ENCODE results near the gene ARHGEF6. TPM values are rescaled to one million over a fixed set of nuclear protein-coding genes. Genes with fewer than 3 reads are reported as not detected.

ARHGEF6 gene
- polyA plus RNA-seq, 1 donor from 2014 or later = 1.8 TPM

DNA sequence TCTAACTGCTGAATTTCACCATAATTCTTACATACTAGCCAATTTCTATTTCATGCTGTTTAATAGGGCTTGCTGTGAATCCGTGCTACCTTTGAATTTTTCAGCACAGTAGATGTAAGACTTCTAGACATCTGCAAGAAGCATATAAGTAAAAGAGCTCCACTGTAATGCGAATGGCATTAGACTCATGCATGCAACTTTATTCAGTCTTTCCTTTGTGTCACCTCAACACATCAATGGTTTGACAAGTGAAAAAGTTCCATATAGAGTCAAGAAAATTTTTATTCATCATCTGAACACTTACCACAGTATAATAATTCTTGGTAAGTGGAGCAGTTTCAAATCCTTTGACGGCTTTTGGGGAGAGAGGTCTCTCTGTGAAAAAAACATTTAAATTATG, 48.9 kb downstream of the ARHGEF6 start:
- no peak overlapping the region for H3K4me3 ChIP-seq (ENCODE audit: low read length)
- TF ChIP-seq EP300 (conservative IDR thresholded peaks at IDR 0.05; ENCODE audit: poor library complexity, severe bottlenecking) = no peak
- TF ChIP-seq REST (IDR thresholded peaks at IDR 0.05; ENCODE audit: borderline replicate concordance) = no peak
- TF ChIP-seq CTCF (IDR thresholded peaks at IDR 0.05; ENCODE audit: poor library complexity, severe bottlenecking) = no peak
- TF ChIP-seq TAF1 (IDR thresholded peaks at IDR 0.05; ENCODE audit: low read depth) = no peak
- no peak for TF ChIP-seq SMC3 (conservative IDR thresholded peaks at IDR 0.05; ENCODE audit: poor library complexity)
- no peak for TF ChIP-seq POLR2AphosphoS5 (IDR thresholded peaks at IDR 0.05)
- TF ChIP-seq EZH2 (IDR thresholded peaks at IDR 0.05; ENCODE audit: borderline replicate concordance, insufficient read depth, low read length, poor library complexity, severe bottlenecking) = no peak
- no peak for TF ChIP-seq MXI1 (conservative IDR thresholded peaks at IDR 0.05; ENCODE audit: poor library complexity, severe bottlenecking)
- TF ChIP-seq RAD21 (conservative IDR thresholded peaks at IDR 0.05) = no peak
- no peak overlapping the region for H2AFZ ChIP-seq (ENCODE audit: low read depth, low read length)
- no peaks in the 10 kb centered on the region for H3F3A ChIP-seq (ENCODE audit: insufficient read depth, low read length, poor library complexity, severe bottlenecking)
- H3K9me2 ChIP-seq (ENCODE audit: insufficient read depth, low read length) = no peaks in the 10 kb centered on the region
- no peak overlapping the region for H3K4me2 ChIP-seq (ENCODE audit: low read length)
- H3K27me3 ChIP-seq (ENCODE audit: insufficient read depth, low read depth, low read length) = no peaks in the 10 kb centered on the region
- H3K79me2 ChIP-seq (replicated peaks; ENCODE audit: insufficient read depth, low read length) = no peaks in the 10 kb centered on the region
- H3K27ac ChIP-seq (ENCODE audit: low read length) = no peak overlapping the region
- H3K9me3 ChIP-seq (ENCODE audit: low read length) = no peaks in the 10 kb centered on the region
- no peaks in the 10 kb centered on the region for H3K36me3 ChIP-seq (ENCODE audit: insufficient read depth, low read length)
- no peaks in the 10 kb centered on the region for H4K20me1 ChIP-seq (ENCODE audit: insufficient read depth)
- no peak overlapping the region for H3K9ac ChIP-seq (ENCODE audit: low read length)

GRCh38 chrX:136731207-136731782, 49.4 kb downstream of the ARHGEF6 start:
- Histone ChIP-seq H3K4me3 (ENCODE audit: low read length) (no peak overlapping the region), H3K79me2 (replicated peaks; ENCODE audit: insufficient read depth, low read length) (no peaks in the 10 kb centered on the region), H3K9me2 (ENCODE audit: insufficient read depth, low read length) (no peaks in the 10 kb centered on the region), H3K36me3 (ENCODE audit: insufficient read depth, low read length) (no peaks in the 10 kb centered on the region), H2AFZ (ENCODE audit: low read depth, low read length) (no peak overlapping the region), H3K9ac (ENCODE audit: low read length) (no peak overlapping the region), H3K27ac (ENCODE audit: low read length) (no peak overlapping the region), H3K9me3 (ENCODE audit: low read length) (no peaks in the 10 kb centered on the region), H3F3A (ENCODE audit: insufficient read depth, low read length, poor library complexity, severe bottlenecking) (no peaks in the 10 kb centered on the region), H3K27me3 (ENCODE audit: insufficient read depth, low read depth, low read length) (no peaks in the 10 kb centered on the region), H4K20me1 (ENCODE audit: insufficient read depth) (no peaks in the 10 kb centered on the region), H3K4me2 (ENCODE audit: low read length) (no peak overlapping the region)
- no peak for TF ChIP-seq CTCF (IDR thresholded peaks at IDR 0.05; ENCODE audit: poor library complexity, severe bottlenecking)
